Neural progenitor cell (in vitro differentiated cells): ENCODE data around the gene CDK16. TPM values are rescaled to one million over a fixed set of nuclear protein-coding genes. Genes with fewer than 3 reads are reported as not detected.

Experiments used
- DNase-seq: peaks from one replicate; pipeline ENCODE4 v3.0.0-alpha.2; 2016; ENCODE audit warnings: low spot score
- H2AFZ ChIP-seq: fragments of 200-600 bp; sonication (generic); replicated peaks from 2 replicates; pipeline ENCODE4 v1.6.1; 2016; ENCODE audit warnings: antibody characterized with exemption
- H3F3A ChIP-seq: fragments of 200-600 bp; sonication (generic); 2 replicates; pipeline ENCODE4 v1.6.1; 2016; ENCODE audit warnings: antibody characterized with exemption, low read depth
- H3K27ac ChIP-seq: fragments of 200-600 bp; sonication (generic); 2 replicates; pipeline ENCODE4 v1.5.1; 2016; ENCODE audit warnings: mild to moderate bottlenecking
- H3K27me3 ChIP-seq: fragments of 200-600 bp; sonication (generic); 2 replicates; pipeline ENCODE4 v1.6.1; 2016; ENCODE audit warnings: mild to moderate bottlenecking, moderate library complexity
- H3K36me3 ChIP-seq: fragments of 200-600 bp; sonication (generic); 2 replicates; pipeline ENCODE4 v1.5.1; 2016
- H3K4me1 ChIP-seq: fragments of 200-600 bp; sonication (generic); 2 replicates; pipeline ENCODE4 v1.6.1; 2016; ENCODE audit warnings: mixed run types
- H3K4me2 ChIP-seq: fragments of 200-600 bp; sonication (generic); 2 replicates; pipeline ENCODE4 v1.6.1; 2016
- H3K4me3 ChIP-seq: fragments of 200-600 bp; sonication (generic); 2 replicates; pipeline ENCODE4 v1.5.1; 2016
- H3K79me2 ChIP-seq: fragments of 200-600 bp; sonication (generic); 2 replicates; pipeline ENCODE4 v1.6.1; 2016; ENCODE audit warnings: low read depth
- H3K9ac ChIP-seq: fragments of 200-600 bp; sonication (generic); 2 replicates; pipeline ENCODE4 v1.6.1; 2016
- H3K9me3 ChIP-seq: fragments of 200-600 bp; sonication (generic); 2 replicates; pipeline ENCODE4 v1.5.1; 2016; ENCODE audit warnings: low read depth
- H4K20me1 ChIP-seq: fragments of 200-600 bp; sonication (generic); 2 replicates; pipeline ENCODE4 v1.6.1; 2016; ENCODE audit warnings: low read depth
- H3K27ac Mint-ChIP-seq: 3 replicates; pipeline ENCODE4 v1.8.0; 2021; ENCODE audit warnings: mixed read lengths
- H3K27me3 Mint-ChIP-seq: 2 replicates; pipeline ENCODE4 v1.8.0; 2022; ENCODE audit warnings: low read depth, mild to moderate bottlenecking, inconsistent platforms, moderate library complexity, mixed read lengths; ENCODE audit not compliant: insufficient read depth
- H3K36me3 Mint-ChIP-seq: 3 replicates; pipeline ENCODE4 v1.8.0; 2021; ENCODE audit warnings: mixed read lengths
- H3K4me1 Mint-ChIP-seq: 3 replicates; pipeline ENCODE4 v1.8.0; 2021; ENCODE audit warnings: mixed read lengths
- H3K4me3 Mint-ChIP-seq: 3 replicates; pipeline ENCODE4 v1.8.0; 2021; ENCODE audit warnings: mild to moderate bottlenecking, moderate library complexity, mixed read lengths
- H3K9me3 Mint-ChIP-seq: 3 replicates; pipeline ENCODE4 v1.8.0; 2020; ENCODE audit warnings: mixed read lengths
- EZH2 ChIP-seq: fragments of 200-600 bp; sonication (generic); IDR thresholded peaks from 2 replicates; pipeline ENCODE4 v1.6.1; 2017; ENCODE audit warnings: antibody characterized with exemption, mild to moderate bottlenecking, moderate library complexity
- EZH2phosphoT487 ChIP-seq: fragments of 200-600 bp; sonication (generic); IDR thresholded peaks from 2 replicates; pipeline ENCODE4 v1.6.1; 2017; ENCODE audit warnings: antibody characterized with exemption
- total RNA-seq: library from RNA; depleted of rRNA; stranded (reverse); fragments of >200 nt; gene quantifications from 2 replicates; pipeline ENCODE4 v1.2.3, GENCODE V29; 2015; ENCODE audit warnings: low replicate concordance
- TF ChIP-seq, protein P1 (sequence below): fragments of 200-600 bp; sonication (generic); IDR thresholded peaks from 2 replicates; pipeline ENCODE4 v1.5.1; 2017; ENCODE audit warnings: antibody characterized with exemption, mild to moderate bottlenecking

The CDK16 gene
- total RNA-seq, 1 donor from 2014 or later, result 166 TPM

DNA sequence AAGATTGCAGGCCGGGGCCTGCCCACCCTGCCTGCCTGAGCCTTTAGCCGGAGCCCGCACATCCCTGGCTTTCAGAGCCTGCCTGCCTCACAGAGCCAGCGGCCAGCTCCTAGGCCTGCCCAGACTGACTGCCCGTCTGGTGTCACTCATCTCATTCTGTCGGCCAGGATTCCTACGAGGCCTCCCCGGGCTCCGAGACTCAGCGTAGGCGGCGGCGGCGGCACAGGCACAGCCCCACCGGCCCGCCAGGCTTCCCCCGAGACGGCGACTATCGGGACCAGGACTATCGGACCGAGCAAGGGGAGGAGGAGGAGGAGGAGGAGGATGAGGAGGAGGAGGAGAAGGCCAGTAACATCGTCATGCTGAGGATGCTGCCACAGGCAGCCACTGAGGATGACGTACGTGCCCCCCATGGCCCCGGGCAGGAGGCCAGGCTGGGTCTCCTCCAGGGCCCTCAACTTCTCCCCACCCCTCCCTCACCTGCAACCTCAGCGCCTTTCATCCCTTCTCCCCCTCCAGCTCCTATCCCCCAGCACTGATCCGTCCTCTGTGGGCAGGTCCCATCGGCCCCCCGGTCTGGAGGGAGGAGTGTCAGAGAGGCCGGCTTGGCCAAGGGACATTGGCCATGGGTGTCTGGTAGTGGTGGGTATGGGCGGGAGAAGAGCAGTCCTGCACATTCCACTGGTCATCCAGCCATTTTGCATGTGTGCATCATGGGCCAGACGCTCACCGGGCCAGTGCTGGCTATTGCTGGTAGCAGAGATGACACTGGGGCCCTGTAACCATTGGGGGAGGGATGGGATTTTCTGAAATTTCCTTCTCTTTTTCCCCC is 47.4 kb upstream of the CDK16 start:
- DNase-seq, result no peak
- H3K4me3 Mint-ChIP-seq, result no peak overlapping the region
- Histone ChIP-seq H3K36me3 (no peaks in the 10 kb centered on the region), H3K4me3 (no peak overlapping the region), H3K9me3 (no peaks in the 10 kb centered on the region), H2AFZ (no peak overlapping the region), H3K9ac (no peak overlapping the region), H3K79me2 (peaks cover 18% of the 10 kb centered on the region), H3K4me2 (no peak overlapping the region), H3K4me1 (no peaks in the 10 kb centered on the region), H3K27me3 (no peaks in the 10 kb centered on the region), H3F3A (no peaks in the 10 kb centered on the region), H3K27ac (no peak overlapping the region), H4K20me1 (no peaks in the 10 kb centered on the region)
- peaks cover 6% of the 10 kb centered on the region for H3K27me3 Mint-ChIP-seq
- H3K9me3 Mint-ChIP-seq, result peaks cover 8% of the 10 kb centered on the region
- TF ChIP-seq, protein P1, sequence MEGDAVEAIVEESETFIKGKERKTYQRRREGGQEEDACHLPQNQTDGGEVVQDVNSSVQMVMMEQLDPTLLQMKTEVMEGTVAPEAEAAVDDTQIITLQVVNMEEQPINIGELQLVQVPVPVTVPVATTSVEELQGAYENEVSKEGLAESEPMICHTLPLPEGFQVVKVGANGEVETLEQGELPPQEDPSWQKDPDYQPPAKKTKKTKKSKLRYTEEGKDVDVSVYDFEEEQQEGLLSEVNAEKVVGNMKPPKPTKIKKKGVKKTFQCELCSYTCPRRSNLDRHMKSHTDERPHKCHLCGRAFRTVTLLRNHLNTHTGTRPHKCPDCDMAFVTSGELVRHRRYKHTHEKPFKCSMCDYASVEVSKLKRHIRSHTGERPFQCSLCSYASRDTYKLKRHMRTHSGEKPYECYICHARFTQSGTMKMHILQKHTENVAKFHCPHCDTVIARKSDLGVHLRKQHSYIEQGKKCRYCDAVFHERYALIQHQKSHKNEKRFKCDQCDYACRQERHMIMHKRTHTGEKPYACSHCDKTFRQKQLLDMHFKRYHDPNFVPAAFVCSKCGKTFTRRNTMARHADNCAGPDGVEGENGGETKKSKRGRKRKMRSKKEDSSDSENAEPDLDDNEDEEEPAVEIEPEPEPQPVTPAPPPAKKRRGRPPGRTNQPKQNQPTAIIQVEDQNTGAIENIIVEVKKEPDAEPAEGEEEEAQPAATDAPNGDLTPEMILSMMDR, result no peak
- TF ChIP-seq EZH2 (no peak), EZH2phosphoT487 (no peak)
- H3K27ac Mint-ChIP-seq, result no peak overlapping the region
- peaks cover 4% of the 10 kb centered on the region for H3K36me3 Mint-ChIP-seq
- no peaks in the 10 kb centered on the region for H3K4me1 Mint-ChIP-seq

DNA sequence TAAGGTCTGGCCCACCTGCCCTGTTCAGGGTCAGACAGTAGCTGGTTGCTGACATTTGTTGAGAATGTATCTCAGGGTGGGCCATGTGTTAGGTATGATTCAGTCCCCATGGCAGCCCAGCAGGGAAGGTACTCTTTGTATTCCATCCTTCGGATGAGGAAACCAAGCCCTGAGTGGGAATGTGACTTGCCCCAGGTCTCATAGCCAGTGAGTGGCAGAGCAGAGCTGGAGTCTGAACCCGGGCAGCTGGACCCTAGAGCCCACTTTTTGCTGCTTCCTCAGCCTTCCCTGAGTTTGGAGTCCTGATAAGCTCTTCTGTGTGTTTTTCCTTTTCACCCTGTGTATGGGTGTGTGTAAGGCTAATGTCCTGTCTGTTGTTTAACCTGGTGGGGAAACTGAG is 46.5 kb upstream of the CDK16 start:
- H3K4me3 ChIP-seq, result no peak overlapping the region
- H3K27me3 ChIP-seq, result no peaks in the 10 kb centered on the region
- H3K79me2 ChIP-seq, result peaks cover 9% of the 10 kb centered on the region
- Mint-ChIP-seq H3K27ac (no peak overlapping the region), H3K27me3 (peaks cover 6% of the 10 kb centered on the region), H3K36me3 (peaks cover 9% of the 10 kb centered on the region), H3K4me1 (no peaks in the 10 kb centered on the region), H3K4me3 (no peak overlapping the region), H3K9me3 (peaks cover 10% of the 10 kb centered on the region)
- no peaks in the 10 kb centered on the region for H3K9me3 ChIP-seq
- H3F3A ChIP-seq, result no peaks in the 10 kb centered on the region
- no peaks in the 10 kb centered on the region for H3K36me3 ChIP-seq
- H3K4me2 ChIP-seq, result no peak overlapping the region
- no peak overlapping the region for H3K9ac ChIP-seq
- no peaks in the 10 kb centered on the region for H4K20me1 ChIP-seq
- no peak overlapping the region for H2AFZ ChIP-seq
- DNase-seq, result no peak
- no peaks in the 10 kb centered on the region for H3K4me1 ChIP-seq
- TF ChIP-seq EZH2phosphoT487 (no peak), EZH2 (no peak)
- TF ChIP-seq, protein P1, result no peak
- H3K27ac ChIP-seq, result no peak overlapping the region

DNA sequence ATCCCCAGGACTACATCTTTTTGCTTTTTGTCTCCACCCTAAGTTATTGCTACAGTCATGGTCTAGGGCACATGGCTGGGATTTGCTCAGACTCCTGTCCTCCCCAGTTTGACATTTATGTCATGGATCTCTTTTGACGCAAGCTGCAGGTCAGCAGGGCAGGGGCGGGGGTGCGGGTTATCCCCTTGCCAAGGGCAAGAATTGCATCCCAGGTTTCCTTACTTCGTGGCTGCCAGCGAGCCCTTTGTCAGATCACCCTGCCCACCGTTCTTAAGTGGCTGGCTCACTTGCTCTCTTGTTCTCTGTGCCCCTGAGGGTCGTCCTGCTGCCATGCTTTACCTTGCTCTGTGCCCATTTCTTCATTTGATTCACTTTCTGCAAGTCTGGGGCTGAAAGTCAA is 45.9 kb upstream of the CDK16 start:
- peaks cover 9% of the 10 kb centered on the region for H3K36me3 Mint-ChIP-seq
- H3K9me3 ChIP-seq, result no peaks in the 10 kb centered on the region
- no peaks in the 10 kb centered on the region for H3K36me3 ChIP-seq

More for the DNA sequence above, 45.9 kb upstream of the CDK16 start:
- Histone ChIP-seq H3F3A (no peaks in the 10 kb centered on the region), H3K27me3 (no peaks in the 10 kb centered on the region), H2AFZ (no peak overlapping the region), H3K4me1 (no peaks in the 10 kb centered on the region), H4K20me1 (no peaks in the 10 kb centered on the region), H3K27ac (no peak overlapping the region), H3K9ac (no peak overlapping the region), H3K4me3 (no peak overlapping the region), H3K79me2 (peaks cover 3% of the 10 kb centered on the region), H3K4me2 (no peak overlapping the region)
- DNase-seq, result no peak
- TF ChIP-seq EZH2 (no peak), EZH2phosphoT487 (no peak)
- TF ChIP-seq, protein P1, result no peak
- Mint-ChIP-seq H3K9me3 (peaks cover 10% of the 10 kb centered on the region), H3K27me3 (peaks cover 6% of the 10 kb centered on the region), H3K4me3 (no peak overlapping the region), H3K27ac (no peak overlapping the region), H3K4me1 (no peaks in the 10 kb centered on the region)
